GM21717 (cell line): ENCODE data around the gene RASAL2.
"Not testable (repeated sequence)": the region's sequence is repeated elsewhere in the genome, so short reads cannot be mapped to it uniquely, and the experiment has no call there.

Experiments
- ATAC-seq: cut with Tn5 transposase; IDR thresholded peaks from one replicate; pipeline ENCODE4 v1.9.1; 2021; ENCODE audit warnings: mild to moderate bottlenecking, moderate library complexity; ENCODE audit not compliant: unreplicated experiment

The RASAL2 gene

GRCh38 chr1:178273707-178274410 is 180.0 kb downstream of the RASAL2 start:
- no peak for ATAC-seq

- no peak for ATAC-seq
Measured at GRCh38 chr1:178275049-178275448, 181.1 kb downstream of the RASAL2 start.

GRCh38 chr1:178275553-178275952 is 181.6 kb downstream of the RASAL2 start:
- no peak for ATAC-seq

- no peak for ATAC-seq
Measured at GRCh38 chr1:178277793-178278530, 184.1 kb downstream of the RASAL2 start.

- ATAC-seq = no peak
Measured at GRCh38 chr1:178278916-178279686, 185.2 kb downstream of the RASAL2 start.

- ATAC-seq = no peak
Measured at GRCh38 chr1:178282949-178283367, 189.1 kb downstream of the RASAL2 start.

GRCh38 chr1:178283409-178283808 is 189.5 kb downstream of the RASAL2 start:
- no peak for ATAC-seq

GRCh38 chr1:178284058-178284457 is 190.2 kb downstream of the RASAL2 start:
- no peak for ATAC-seq

- no peak for ATAC-seq
Measured at GRCh38 chr1:178291166-178291565, 197.3 kb downstream of the RASAL2 start.

GRCh38 chr1:178294654-178295053 is 200.8 kb downstream of the RASAL2 start:
- ATAC-seq = no peak

- no peak for ATAC-seq
Measured at GRCh38 chr1:178300352-178300699, 206.4 kb downstream of the RASAL2 start.

GRCh38 chr1:178301141-178301540 is 207.2 kb downstream of the RASAL2 start:
- ATAC-seq = no peak

- ATAC-seq = no peak
Measured at GRCh38 chr1:178307264-178307663, 213.4 kb downstream of the RASAL2 start.

GRCh38 chr1:178308438-178308837 is 214.5 kb downstream of the RASAL2 start:
- no peak for ATAC-seq

- no peak for ATAC-seq
Measured at GRCh38 chr1:178310685-178311105, 216.8 kb downstream of the RASAL2 start.

- no peak for ATAC-seq
Measured at GRCh38 chr1:178311164-178311563, 217.3 kb downstream of the RASAL2 start.

GRCh38 chr1:178320280-178320982 is 226.5 kb downstream of the RASAL2 start:
- ATAC-seq = not testable (repeated sequence)

- no peak for ATAC-seq
Measured at GRCh38 chr1:178323067-178323466, 229.2 kb downstream of the RASAL2 start.

- no peak for ATAC-seq
Measured at GRCh38 chr1:178324003-178324402, 230.1 kb downstream of the RASAL2 start.

- no peak for ATAC-seq
Measured at GRCh38 chr1:178328728-178329127, 234.8 kb downstream of the RASAL2 start.

- ATAC-seq = no peak
Measured at GRCh38 chr1:178330153-178330552, 236.2 kb downstream of the RASAL2 start.
